Measurements from ENCODE around the gene CES4A.
"Not testable (repeated sequence)": the region's sequence is repeated elsewhere in the genome, so short reads cannot be mapped to it uniquely, and the experiment has no call there.

CES4A gene

GRCh38 chr16:66988197-66988788, at the start of gene CES4A:
Gene CES4A, plus strand, starts transcription at chr16:66988589. Its CDS starts 184 bp downstream, at chr16:66988773.
- no peak for DNase-seq

- DNase-seq = no peak
Measured at GRCh38 chr16:66939366-66939765, 49.0 kb upstream of the CES4A start.

GRCh38 chr16:66940236-66940635, 48.2 kb upstream of the CES4A start:
- no peak for DNase-seq

- DNase-seq = no peak
Measured at GRCh38 chr16:66942981-66943380, 45.4 kb upstream of the CES4A start.

- no peak for DNase-seq
Measured at GRCh38 chr16:66943426-66944053, 44.8 kb upstream of the CES4A start.

- no peak for DNase-seq
Measured at GRCh38 chr16:66944054-66944441, 44.3 kb upstream of the CES4A start.

GRCh38 chr16:66944971-66945370, 43.4 kb upstream of the CES4A start:
- not testable (repeated sequence) for DNase-seq

GRCh38 chr16:66945939-66946338, 42.5 kb upstream of the CES4A start:
- DNase-seq = no peak

GRCh38 chr16:66946541-66946940, 41.8 kb upstream of the CES4A start:
- DNase-seq = no peak

GRCh38 chr16:66946974-66947301, 41.5 kb upstream of the CES4A start:
- no peak for DNase-seq

- peak; percentile 90 for DNase-seq
Measured at GRCh38 chr16:66947302-66948065, 40.9 kb upstream of the CES4A start.

- no peak for DNase-seq
Measured at GRCh38 chr16:66948134-66948836, 40.1 kb upstream of the CES4A start.

GRCh38 chr16:66948837-66949225, 39.6 kb upstream of the CES4A start:
- no peak for DNase-seq

- DNase-seq = no peak
Measured at GRCh38 chr16:66949472-66949871, 38.9 kb upstream of the CES4A start.

GRCh38 chr16:66950437-66950836, 38.0 kb upstream of the CES4A start:
- no peak for DNase-seq

GRCh38 chr16:66950971-66951790, 37.2 kb upstream of the CES4A start:
- DNase-seq = no peak

- DNase-seq = no peak
Measured at GRCh38 chr16:66952430-66953110, 35.8 kb upstream of the CES4A start.

GRCh38 chr16:66953462-66954096, 34.8 kb upstream of the CES4A start:
- DNase-seq = no peak

GRCh38 chr16:66954097-66954659, 34.2 kb upstream of the CES4A start:
- DNase-seq = peak; percentile 88

GRCh38 chr16:66955363-66956153, 32.8 kb upstream of the CES4A start:
- peak; percentile 31 for DNase-seq

GRCh38 chr16:66956154-66956457, 32.3 kb upstream of the CES4A start:
- not testable (repeated sequence) for DNase-seq

Data from OCI-M1 (cell line).